HL-60 (cell line): ENCODE data around the gene SH3BP4.

ENCODE experiments used
- CTCF ChIP-seq: IDR thresholded peaks from one replicate; pipeline ENCODE4 v1.5.1; 2011; ENCODE audit warnings: low read length, control low read depth, inconsistent platforms; ENCODE audit not compliant: insufficient read depth
- GABPA ChIP-seq: IDR thresholded peaks from 2 replicates; pipeline ENCODE4 v1.6.1; 2012; ENCODE audit warnings: low read depth
- POLR2AphosphoS5 ChIP-seq: IDR thresholded peaks from 2 replicates; pipeline ENCODE4 v1.6.1; 2012; ENCODE audit warnings: low read depth
- REST ChIP-seq: IDR thresholded peaks from 2 replicates; pipeline ENCODE4 v1.6.1; 2012; ENCODE audit warnings: low read depth; ENCODE audit not compliant: insufficient replicate concordance

GRCh38 chr2:235029054-235029453 lies 77.2 kb downstream of the SH3BP4 start:
- no peak for TF ChIP-seq CTCF
- TF ChIP-seq POLR2AphosphoS5, result no peak
- TF ChIP-seq REST, result no peak
- no peak for TF ChIP-seq GABPA
